HG03520 (cell line): Measurements from ENCODE around the gene MMP20.

Experiments used
- ATAC-seq: cut with Tn5 transposase; IDR thresholded peaks from one replicate; pipeline ENCODE4 v1.9.1; 2021; ENCODE audit warnings: mild to moderate bottlenecking, moderate library complexity; ENCODE audit not compliant: unreplicated experiment

MMP20 gene

DNA sequence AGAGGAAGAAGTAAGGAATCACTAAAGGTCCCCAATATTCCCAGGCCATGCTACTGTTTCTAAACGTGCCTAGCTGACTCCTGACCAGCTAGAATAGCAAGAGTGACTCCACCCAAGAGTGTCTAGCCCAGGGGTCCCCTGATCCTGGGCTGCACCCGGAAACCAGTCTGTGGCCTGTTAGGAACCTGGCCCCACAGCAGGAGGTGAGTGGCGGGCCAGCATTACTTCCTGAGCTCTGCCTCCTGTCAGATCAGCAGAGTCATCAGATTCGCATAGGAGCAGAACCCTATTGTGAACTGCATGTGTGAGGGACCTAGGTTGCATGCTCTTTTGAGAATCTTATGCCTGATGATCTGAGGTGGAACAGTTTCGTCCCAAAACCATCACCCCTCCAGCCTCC is 2.0 kb downstream of the MMP20 start:
- ATAC-seq = no peak

DNA sequence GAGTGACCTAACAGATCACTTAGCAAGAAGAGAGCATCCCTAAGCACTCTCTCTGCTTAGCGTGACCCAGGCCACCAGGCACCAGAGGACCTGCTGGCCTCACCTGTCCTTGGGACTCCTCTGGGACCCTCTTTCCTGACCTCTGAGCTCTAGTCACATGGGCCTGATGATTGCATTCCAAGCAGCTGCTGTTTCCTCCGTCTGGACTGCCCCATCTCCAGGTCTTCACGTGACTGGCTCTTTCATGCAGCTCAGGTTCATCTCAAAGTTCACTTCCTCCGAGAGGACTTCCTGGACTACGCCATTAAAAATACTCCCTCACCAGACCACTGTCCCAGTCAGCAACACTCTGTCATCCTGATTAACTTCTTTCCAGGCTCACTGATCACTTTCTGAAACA is 2.9 kb downstream of the MMP20 start:
- ATAC-seq = no peak

DNA sequence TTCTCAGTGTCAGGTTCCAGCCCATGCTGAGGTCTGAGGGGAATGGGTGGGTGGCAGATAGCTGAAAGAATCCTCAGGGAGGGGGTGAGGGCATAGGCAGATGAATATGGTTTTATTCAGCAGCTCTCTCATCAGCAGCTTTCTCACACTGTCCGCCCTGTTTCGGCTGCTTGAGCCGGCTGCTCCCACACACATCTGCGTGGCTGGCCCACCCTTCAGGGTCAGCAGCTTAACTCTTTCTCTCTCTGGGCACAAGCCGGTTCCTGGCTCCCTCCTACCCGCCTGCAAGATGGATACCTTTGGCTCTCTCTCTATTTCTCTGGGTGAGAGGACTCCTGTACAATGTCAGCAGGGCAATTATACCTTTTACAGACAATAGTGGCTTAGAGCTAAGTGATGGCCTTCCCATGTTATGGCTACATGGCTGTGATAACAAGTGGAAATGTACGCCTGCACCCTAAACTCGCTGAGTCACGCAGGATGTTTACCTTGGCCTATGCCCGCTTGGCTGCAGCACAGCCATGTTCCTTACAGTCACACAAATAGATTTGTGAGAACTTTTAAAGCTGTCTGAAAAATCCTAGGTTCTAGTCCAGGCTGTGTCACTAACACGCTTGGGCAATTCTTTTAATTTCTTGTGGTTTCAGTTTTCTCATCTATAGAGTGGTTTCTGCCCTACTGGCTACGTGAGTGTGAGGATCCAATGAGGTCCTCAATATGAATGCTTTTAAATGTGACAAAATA is 4.1 kb downstream of the MMP20 start:
- ATAC-seq = peak; percentile 82

DNA sequence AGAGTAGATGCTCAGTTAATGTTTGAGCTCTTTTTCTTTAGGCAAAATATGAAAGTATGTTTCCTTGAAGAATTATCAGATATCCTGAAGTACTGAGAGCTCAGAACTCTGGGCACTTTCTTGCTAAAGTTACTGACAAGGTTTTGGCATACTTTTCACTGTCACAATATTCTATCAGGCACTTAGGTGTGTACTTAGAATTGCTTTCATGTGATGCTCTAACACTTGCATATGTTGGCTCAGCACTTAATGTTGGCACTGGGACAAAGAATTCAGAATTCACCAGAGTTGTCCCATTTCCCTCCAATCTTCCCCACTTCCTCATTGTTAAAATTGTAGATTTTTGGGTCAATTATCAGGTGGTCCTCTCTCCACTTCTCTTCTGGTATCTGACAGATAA is 5.0 kb downstream of the MMP20 start:
- ATAC-seq = no peak

DNA sequence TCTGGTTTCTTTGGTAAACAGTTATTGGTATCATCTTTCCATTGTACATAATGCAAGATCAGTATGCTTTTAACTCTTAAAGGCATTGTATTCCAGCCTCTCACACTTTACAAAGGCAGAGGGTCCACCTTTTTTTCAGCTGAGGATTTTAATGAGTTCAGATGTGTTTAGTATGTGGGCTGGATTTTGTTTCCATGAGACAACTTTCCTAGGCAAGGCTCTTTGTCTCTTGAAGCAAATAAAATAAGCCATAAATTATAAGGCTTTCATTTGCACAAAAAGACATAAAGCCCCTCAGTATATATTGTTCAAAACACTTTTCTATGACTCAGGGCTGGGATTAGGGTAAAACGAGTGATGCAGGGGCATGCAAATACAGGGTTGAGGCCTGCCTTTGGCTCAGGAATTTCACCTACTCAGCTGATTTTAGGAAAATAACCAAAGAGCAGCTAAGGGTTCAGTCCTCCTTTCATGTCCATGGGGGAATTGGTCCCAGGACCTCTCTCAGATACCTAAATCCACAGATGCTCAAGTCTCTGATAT is 7.6 kb downstream of the MMP20 start:
- no peak for ATAC-seq

DNA sequence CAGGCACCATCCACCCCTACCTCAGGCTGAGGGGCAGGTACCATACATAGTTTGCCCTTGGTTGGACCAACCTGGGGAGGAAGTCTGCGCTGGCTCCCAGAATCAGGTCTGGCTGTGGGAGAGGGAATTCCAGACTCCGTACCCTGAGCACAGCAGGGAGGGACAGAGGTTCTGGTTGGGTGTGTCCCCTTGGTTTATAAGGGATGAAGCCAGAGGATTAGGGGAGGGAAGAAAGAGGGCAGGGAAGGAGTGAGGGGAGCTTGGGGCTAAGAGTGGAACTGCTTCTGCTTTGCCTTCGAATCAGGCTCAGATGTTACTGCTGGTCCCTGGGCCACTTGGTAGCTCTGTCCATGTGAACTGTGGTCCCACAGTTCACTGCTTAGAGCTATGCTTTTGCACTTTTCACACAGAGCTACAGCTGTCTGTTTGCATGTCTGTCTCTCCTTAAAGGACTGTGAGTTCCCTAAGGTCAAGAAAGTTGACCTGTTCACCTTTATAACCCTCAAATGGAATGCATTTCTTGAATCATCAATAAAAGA is 9.2 kb downstream of the MMP20 start:
- no peak for ATAC-seq

DNA sequence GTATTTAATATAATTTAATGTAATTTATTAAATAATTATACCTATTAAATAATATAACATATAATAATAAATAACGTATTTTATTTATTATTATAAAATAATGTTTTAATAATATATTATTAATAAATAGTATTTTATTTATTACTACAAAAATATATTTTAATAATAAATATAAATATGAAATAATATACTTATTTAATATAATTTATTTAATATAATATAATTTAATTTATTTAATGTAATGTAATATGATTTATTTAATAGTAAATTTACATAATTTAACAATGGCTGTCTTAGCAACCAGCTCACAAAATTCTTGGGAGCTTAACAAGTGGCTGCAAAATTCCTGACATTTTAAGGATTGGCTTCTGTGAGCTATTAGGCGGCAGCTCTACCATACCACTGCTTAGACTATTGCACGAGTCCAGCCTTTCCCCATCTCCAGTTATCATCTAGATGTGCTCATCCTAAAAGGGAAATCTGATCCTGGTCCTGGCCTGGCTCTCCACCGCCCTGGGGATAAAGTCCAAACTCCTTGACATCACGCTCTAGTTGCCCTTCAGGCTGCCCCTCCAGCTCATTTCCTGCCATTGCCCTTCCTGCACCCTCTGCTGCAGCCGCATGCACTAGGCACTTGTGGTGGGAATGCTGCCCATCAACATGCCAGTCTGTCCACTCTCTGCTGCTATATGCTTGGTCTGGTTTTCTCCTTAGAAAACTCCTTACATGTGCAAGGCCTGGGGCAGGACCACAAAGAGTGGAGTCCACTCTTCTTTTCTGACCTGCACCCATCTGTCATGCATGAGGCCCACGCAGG is 9.8 kb downstream of the MMP20 start:
- no peak for ATAC-seq

DNA sequence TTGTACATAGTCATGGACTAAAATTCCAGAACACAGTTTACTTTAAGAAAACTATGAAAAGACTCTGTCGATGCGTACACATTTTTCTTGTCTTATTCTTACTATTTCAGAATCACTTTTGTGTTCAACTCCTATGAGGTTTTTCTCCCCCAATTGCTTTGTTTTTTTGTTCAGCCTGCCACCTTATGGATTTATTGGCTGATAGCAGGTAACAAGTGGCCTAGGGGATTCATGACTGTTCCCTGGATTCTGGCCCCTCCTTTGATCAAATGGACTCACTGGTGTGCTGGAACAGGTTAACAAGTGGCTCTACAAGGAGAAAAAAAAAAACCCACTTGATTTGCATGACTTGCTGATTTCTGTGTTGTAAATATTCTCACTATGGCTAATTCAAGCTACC is 10.6 kb downstream of the MMP20 start:
- ATAC-seq = no peak

DNA sequence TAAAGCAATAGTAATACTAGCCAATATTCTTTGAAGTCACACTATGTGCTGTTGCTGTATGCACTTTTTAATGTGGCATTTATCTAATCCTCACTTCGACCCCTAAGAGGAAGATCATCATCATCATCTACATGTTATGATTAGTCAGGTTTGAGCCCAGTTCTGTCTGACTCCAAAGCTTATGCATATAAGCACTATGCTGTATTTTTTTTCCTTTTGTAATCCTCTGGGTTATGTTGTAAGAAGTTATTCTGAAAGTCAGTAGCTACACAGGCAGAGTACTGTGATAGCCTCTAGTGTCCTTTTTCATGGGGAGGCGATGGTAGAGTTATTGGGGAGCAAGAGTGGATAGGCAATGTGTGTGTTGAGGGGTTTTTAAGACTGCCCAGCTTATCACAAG is 11.1 kb downstream of the MMP20 start:
- ATAC-seq = no peak

DNA sequence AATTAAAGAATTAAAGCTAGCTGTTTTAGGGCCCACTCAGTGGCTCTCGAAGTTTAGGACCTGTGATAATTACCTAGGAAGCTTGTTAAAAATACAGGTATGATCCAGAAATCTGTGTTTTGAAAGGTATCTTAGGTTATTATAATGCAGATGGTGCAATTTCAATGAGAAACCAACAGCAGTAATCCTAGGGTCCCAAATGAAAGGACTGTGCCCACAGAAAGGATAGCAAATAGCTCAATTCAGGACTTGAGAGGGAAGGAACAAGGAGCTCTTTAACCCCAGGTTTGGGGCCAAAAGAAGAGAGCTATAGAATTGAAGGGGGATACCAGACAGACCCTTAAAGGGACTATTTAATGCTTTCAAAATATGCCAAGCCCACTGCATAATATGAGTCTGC is 11.7 kb downstream of the MMP20 start:
- ATAC-seq = no peak

DNA sequence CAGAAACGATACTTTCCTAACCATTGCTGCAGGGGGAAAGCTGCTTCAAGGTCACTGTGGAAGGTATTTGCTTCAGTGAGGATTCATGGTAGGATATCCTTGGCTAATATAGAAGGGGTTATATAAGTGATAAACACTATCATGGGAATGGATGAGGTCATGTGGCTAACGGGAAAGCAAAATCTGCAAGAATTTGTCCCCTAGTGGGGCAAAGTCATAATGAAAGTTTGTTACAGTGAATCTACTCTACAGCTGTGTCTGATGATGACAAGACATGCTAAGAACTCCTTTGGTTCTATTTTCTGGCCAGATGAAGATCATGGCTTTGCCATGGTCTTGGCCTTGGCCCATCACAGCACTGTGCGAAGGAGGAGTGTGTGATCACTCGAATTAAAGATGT is 13.8 kb downstream of the MMP20 start:
- no peak for ATAC-seq

DNA sequence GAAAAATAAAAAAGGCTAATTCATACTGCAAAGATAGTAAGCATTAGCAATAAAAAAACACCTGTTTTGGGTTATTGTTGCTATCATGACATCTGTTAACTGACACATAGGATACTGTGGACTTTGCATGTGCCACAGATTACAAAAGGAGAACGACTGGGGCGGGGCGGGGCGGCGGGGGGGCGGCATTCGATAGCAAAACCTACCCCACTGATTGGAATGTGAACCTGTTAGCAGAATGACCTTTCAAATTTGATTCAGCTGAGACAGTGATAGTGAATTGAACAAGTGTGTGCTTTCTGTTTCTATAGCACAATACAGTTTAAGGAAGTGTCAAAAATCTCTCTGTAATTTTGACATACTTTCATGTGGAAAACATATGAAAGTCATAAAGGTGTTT is 14.9 kb downstream of the MMP20 start:
- peak; percentile 40 for ATAC-seq

DNA sequence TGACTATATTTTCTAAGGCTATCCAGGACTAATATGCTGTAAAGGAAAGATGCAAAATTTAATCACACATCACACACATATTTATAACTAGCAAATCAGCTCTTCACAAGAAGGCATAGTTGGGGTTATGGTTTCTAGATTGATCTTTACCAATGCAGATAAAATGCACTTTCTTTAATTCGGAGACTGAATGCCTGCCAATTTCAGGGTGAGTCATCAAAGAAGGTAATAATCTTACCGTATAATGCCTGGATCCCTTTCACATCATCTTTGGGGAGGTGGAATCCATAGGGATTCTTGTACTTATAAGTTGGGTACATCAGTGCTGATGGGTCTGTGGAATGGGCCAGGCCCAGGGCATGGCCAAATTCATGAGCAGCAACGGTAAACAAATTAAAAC is 16.4 kb downstream of the MMP20 start:
- no peak for ATAC-seq

DNA sequence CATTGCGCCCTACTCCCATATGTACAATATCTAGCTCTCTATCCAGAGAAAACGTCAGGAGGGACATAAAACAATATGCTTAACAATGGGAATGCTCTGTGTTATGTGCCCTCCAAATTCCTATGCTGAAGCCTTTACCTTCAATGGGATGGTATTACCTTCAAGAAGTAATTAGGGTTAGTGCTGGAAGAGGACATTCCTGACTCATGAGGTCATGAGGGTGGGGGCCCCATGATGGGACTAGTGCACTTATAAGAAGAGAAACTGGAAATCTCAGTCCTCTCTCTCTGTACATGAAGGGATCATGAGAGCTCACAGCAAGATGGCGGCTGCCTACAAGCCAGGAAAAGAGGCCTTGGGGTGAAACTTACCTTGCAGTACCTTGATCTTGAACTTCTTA is 20.3 kb downstream of the MMP20 start:
- ATAC-seq = no peak

DNA sequence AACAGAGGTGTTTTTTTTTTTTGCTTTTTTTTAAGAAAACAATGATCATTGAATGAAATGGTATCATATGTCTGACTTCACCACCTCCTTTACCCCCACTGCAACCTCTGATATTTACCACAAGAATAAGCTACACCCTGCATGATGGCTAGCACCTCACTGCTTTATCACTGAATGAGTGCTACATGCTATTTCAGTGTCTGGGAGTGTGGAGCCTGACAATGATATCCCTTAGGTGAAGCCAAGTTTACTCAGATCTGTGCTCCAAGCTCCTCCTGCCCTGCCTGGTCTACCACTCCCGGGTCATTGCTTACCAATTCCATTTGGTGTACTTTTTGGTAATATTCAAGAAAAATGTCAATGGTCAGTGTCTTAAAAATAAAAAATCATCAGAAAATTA is 21.1 kb downstream of the MMP20 start:
- no peak for ATAC-seq

DNA sequence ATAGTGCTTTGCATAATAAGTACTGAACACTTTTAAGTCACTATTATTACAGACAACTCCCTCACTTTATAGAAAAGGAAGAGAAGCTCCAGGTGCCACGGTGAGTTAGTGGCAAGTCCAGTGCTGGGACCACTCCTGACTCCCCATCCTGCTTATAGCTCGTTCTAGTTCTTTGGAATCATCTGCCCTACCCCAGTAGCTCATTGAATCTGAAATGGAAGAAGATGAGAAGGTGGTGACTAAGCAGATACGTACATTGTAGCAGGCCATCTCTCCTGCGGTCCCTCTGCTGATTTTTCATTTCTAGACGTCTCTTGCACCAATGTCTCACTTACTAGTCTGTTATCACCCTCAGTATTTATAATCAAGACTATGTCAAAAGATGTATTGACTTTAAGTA is 21.6 kb downstream of the MMP20 start:
- no peak for ATAC-seq

DNA sequence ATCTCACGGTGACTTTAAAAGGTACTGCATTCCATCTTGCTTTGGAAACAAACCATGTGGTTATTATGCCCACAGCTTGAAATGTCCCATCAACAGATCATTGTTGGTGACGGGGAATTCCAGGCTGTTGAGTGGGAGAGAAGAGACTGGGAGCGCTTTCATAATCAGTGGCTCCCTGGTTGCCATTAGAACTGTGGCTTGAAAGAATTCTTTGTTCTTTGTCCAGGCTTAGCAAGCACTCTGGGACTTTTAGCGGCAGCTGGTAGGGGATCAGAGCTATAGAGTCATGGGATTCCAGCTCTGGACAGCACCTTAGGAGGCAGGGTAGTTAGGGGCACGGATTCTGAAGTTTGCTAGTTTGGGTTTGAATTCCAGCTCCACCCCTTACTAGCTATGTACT is 22.0 kb downstream of the MMP20 start:
- no peak for ATAC-seq

DNA sequence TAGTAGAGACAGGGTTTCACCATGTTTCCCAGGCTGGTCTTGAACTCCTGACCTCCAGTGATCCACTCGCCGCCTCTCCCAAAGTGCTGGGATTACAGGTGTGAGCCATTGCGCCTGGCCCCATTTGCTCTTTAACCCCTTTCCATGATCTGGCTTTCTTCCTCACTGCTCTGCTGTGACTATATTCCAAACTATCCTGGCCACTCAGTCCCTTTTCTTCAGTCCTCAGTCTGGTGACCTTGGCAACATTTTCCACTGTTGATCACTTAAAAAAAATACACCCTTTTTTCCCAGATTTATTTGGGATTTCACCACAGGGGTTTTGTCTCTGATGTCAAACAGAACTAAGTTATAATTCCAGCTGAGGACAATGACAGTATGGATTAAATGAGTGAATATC is 24.5 kb downstream of the MMP20 start:
- no peak for ATAC-seq

DNA sequence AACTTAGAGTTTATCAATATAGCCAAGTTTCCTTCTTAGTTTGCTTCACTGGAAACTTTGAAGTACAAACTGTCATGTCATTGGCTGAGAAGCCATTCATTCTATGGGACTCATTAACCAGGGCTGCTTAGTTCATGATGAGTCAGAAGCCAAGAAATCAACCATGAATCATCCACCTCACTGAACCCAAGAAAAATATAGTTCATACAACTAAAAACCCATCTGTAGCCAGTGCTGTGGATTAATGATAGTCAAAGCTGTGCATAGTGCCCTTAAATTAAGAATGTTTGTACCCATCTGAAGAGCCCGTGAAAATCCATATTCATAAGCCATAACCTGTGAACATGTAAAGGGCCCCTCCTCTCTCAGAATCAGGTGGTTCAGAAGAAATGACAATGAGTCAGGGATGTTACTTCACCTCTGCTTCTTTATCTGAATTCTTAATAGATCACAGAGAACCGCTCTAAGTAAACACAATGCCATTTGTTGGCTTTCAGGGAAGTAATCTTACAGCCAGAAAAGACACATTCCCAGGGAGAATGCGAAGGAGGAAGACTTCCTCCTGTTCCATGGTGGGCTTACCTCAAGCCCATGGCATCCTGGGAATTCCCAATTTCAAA is 25.4 kb downstream of the MMP20 start:
- peak; percentile 95 for ATAC-seq

DNA sequence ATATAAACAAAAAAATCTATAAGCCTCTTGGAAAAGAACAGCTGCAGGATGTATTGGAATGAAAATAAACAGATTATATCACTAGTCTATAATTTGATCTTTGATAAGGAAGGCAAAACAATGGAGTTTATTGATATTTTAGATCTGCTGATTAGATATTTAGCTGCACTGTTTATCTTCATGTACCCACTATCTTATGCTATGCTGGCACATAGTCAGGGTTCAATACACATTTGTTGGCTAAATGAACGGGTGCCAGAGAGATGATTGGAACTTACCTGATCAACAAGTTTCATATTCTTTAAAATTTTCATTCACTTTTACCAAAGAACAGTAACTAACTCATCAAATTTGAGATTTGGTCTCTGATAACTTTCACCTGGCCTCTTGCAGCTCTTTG is 26.9 kb downstream of the MMP20 start:
- no peak for ATAC-seq

DNA sequence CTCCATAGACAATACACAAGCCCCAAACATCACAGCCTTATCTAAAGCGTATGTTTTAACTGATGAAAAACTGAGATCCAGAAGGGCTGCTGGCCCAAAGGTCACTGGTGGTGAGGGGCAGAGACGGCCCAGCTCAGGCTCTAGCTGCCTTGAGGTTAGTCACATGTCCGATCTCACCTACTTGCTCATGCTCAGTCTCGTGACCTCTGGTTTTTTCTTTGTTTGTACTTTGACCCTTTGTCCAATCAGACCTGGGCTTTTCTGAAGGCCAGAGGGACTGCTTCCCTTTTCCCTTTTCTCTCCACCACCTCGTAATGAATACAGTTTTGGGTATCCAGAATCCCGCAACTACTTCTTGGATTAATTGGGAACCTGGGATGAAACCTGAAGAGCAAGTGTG is 28.6 kb downstream of the MMP20 start:
- ATAC-seq = no peak
